Measurements from ENCODE around the gene ZNF70. TPM values are rescaled to one million over a fixed set of nuclear protein-coding genes. Genes with fewer than 3 reads are reported as not detected.

ZNF70 gene
- total and polyA plus RNA-seq, 10 of the 15 experiments (the other 5 are each of a cell fraction or from before 2014, with no cell fraction given), result 0.15 to 2.3 (median 0.85) TPM

DNA sequence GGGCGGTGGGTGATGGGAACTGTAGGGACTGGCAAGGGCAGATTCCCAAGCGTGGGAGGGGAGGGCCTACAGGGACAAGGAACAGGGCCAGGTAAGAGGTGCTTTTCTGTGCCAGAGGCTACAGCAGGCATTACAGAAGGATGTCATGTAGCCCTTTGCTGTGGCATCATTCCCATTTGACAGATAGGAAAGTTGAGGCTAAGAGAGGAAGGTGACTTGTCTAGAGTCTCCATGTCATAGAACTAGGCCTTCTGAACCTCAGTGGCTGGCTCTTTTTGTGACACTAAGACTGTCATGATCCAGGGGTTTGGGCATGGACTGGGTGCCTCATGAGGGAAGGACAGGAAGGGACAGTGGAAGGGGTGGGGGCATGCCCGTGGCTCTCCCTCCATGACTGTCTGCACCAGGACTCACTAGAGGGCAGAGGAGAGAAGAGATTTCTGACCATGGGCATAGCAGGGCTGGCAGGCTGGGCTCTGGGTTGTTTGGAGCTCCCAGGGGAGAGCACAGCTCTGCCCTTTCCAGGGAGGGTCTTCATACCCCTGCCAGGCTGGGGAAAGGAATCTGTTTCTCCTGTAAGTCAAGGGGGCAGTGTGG is 25.0 kb upstream of the ZNF70 start:
- no peaks in the 10 kb centered on the region for H4K20me1 ChIP-seq (ENCODE audit: control insufficient read depth, insufficient read depth)
- no peak overlapping the region for H3K4me2 ChIP-seq (ENCODE audit: control insufficient read depth, insufficient read depth)
- FAIRE-seq, result no peak
- POLR2A ChIA-PET, result interaction anchor here (0.7 to 1.6 kb wide), 4 partner anchors 56 to 733 kb away, joined by 3 to 4 read pairs (median 4); no protein-coding TSS in a partner anchor
- WGBS (ENCODE audit: insufficient coverage, insufficient replicate concordance, low lambda C conversion rate, missing lambda C conversion rate), result 31% methylated on average over 3 of the region's 3 CpGs
- no peak overlapping the region for H3K9ac ChIP-seq (ENCODE audit: control insufficient read depth, insufficient read depth, low read length)
- peak; percentile 26; the same call in 2 of the 3 replicates for ATAC-seq
- no TSS peak for BruUV-seq (replicated peaks)
- no peak overlapping the region for H3K4me3 ChIP-seq
- intact Hi-C loops (cut with micrococcal nuclease; ENCODE audit: unreplicated experiment), result no loop called here
- DNase-seq (ENCODE audit: low read depth, low spot score), result no peak
- no peak overlapping the region for H3K27ac ChIP-seq (ENCODE audit: control insufficient read depth, insufficient read depth)
- SMC1A ChIA-PET (ENCODE audit: uncharacterized antibody, unreplicated experiment), result interaction anchor here (0.8 to 1.9 kb wide), 2 partner anchors 69 to 70 kb away, joined by 3 to 4 read pairs; no protein-coding TSS in a partner anchor
- peaks cover 8% of the 10 kb centered on the region for H3K4me1 ChIP-seq (ENCODE audit: control insufficient read depth, insufficient read depth, low read length)
- no peaks in the 10 kb centered on the region for H3K9me3 ChIP-seq (replicated peaks; ENCODE audit: control insufficient read depth, insufficient read depth, low read length)
- in situ Hi-C loops (cut with MboI), result no loop called here
- peaks cover 2% of the 10 kb centered on the region in 2 experiments; a peak in 2 of 4 replicates for H3K27me3 ChIP-seq (replicated peaks in 1 of 2; ENCODE audit: control insufficient read depth in 2 of 2, insufficient read depth in 2 of 2, low read length in 1 of 2)
- H2AFZ ChIP-seq (ENCODE audit: control insufficient read depth, low read depth, low read length), result no peak overlapping the region
- no peaks in the 10 kb centered on the region for H3K36me3 ChIP-seq (ENCODE audit: control insufficient read depth in 2 of 2, insufficient read depth in 2 of 2, low read length in 1 of 2)
- RAD21 ChIA-PET (ENCODE audit: unreplicated experiment), result interaction anchor here (0.6 to 2.9 kb wide), 4 partner anchors 68 to 76 kb away, joined by 3 to 11 read pairs (median 6); no protein-coding TSS in a partner anchor
- no peaks in the 10 kb centered on the region for H3K79me2 ChIP-seq (ENCODE audit: control insufficient read depth, insufficient read depth, low read length)
- CTCF ChIA-PET, result interaction anchor here (0.7 to 2.7 kb wide), 6 partner anchors 50 to 184 kb away, joined by 3 to 14 read pairs (median 5); partner anchors contain the start of gene SLC2A11
- TF ChIP-seq PAX8 (IDR thresholded peaks at IDR 0.05), result no peak
- no peak for TF ChIP-seq ZNF274 (IDR thresholded peaks at IDR 0.05; ENCODE audit: insufficient read depth, insufficient read length)
- TF ChIP-seq BRCA1 (IDR thresholded peaks at IDR 0.05; ENCODE audit: low read depth, low read length), result no peak
- no peak for TF ChIP-seq SKIL (IDR thresholded peaks at IDR 0.05; ENCODE audit: low read depth, poor library complexity, severe bottlenecking)
- TF ChIP-seq MAX (IDR thresholded peaks at IDR 0.05; ENCODE audit: low read depth, low read length), result no peak
- TF ChIP-seq CUX1 (IDR thresholded peaks at IDR 0.05; ENCODE audit: insufficient replicate concordance, low read depth, low read length), result no peak
- no peak for TF ChIP-seq MEF2B (IDR thresholded peaks at IDR 0.05; ENCODE audit: partially characterized antibody, poor library complexity, severe bottlenecking)
- no peak for TF ChIP-seq POU2F2 (IDR thresholded peaks at IDR 0.05; ENCODE audit: borderline replicate concordance, low read depth, low read length)
- no peak for TF ChIP-seq CBX3 (IDR thresholded peaks at IDR 0.05; ENCODE audit: borderline replicate concordance, low read depth)
- no peak for TF ChIP-seq POLR2A (IDR thresholded peaks at IDR 0.05; ENCODE audit: low read depth, low read length)
- no peak for TF ChIP-seq ZNF207 (IDR thresholded peaks at IDR 0.05; ENCODE audit: borderline replicate concordance)
- TF ChIP-seq, protein P1, sequence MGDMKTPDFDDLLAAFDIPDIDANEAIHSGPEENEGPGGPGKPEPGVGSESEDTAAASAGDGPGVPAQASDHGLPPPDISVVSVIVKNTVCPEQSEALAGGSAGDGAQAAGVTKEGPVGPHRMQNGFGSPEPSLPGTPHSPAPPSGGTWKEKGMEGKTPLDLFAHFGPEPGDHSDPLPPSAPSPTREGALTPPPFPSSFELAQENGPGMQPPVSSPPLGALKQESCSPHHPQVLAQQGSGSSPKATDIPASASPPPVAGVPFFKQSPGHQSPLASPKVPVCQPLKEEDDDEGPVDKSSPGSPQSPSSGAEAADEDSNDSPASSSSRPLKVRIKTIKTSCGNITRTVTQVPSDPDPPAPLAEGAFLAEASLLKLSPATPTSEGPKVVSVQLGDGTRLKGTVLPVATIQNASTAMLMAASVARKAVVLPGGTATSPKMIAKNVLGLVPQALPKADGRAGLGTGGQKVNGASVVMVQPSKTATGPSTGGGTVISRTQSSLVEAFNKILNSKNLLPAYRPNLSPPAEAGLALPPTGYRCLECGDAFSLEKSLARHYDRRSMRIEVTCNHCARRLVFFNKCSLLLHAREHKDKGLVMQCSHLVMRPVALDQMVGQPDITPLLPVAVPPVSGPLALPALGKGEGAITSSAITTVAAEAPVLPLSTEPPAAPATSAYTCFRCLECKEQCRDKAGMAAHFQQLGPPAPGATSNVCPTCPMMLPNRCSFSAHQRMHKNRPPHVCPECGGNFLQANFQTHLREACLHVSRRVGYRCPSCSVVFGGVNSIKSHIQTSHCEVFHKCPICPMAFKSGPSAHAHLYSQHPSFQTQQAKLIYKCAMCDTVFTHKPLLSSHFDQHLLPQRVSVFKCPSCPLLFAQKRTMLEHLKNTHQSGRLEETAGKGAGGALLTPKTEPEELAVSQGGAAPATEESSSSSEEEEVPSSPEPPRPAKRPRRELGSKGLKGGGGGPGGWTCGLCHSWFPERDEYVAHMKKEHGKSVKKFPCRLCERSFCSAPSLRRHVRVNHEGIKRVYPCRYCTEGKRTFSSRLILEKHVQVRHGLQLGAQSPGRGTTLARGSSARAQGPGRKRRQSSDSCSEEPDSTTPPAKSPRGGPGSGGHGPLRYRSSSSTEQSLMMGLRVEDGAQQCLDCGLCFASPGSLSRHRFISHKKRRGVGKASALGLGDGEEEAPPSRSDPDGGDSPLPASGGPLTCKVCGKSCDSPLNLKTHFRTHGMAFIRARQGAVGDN (IDR thresholded peaks at IDR 0.05), result no peak
